Uterine smooth muscle cell (primary cell): Measurements from ENCODE around the gene NKIRAS2. TPM values are rescaled to one million over a fixed set of nuclear protein-coding genes. Genes with fewer than 3 reads are reported as not detected.

Experiments used
- total RNA-seq: library from RNA; depleted of rRNA; stranded (reverse); fragments of >200 nt; gene quantifications from 2 replicates; pipeline ENCODE4 v1.2.3, GENCODE V29; 2014

Gene NKIRAS2
- total RNA-seq, result 17.3 and 19.7 TPM in 2 replicates

DNA sequence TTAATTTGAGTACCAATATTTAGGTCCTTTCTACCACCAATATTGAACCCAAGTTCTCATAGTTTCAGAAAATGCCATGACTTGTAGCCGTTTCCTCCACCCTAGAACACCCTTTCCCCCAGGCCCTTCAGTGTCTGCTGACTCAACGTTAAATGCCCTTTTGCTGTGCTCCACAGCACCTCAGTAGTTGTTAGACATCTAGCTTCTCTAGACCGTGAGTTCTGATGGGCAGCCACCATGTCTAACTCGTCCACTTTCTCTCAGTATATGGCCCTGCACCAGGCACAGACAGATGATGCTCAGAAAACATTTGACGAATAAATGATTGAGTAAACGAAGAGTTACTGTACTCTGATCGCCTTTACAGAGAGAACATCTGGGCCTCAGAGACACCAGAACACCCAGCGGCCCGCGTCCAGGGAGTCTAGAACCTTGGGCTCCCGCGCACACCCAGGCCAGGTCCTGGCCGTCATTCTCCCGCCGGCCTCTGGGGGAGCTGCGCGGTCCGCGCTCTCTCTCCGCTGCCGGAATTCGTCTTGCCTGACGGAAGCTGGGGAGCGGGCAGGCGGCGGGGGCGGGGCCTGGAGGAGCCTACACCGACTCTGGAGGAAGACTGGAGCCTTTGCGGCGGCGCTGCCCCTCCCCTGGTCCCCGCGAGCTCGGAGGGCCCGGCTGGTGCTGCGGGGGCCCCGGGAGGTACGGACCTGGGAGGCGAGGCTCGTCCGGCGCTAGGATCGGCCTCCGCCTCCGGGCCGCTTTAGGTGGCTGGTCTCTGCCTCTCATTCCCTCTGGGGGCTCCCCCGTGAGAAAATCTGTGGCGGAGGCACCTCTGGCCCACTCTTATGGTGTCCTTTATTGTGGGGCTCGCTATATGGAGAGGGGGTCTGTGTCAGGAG, at the start of gene NKIRAS2:
Gene NKIRAS2, plus strand, starts transcription at position 582 of the 896 bp plus-strand sequence. CDS start 1,488 bp downstream, outside the sequence.

DNA sequence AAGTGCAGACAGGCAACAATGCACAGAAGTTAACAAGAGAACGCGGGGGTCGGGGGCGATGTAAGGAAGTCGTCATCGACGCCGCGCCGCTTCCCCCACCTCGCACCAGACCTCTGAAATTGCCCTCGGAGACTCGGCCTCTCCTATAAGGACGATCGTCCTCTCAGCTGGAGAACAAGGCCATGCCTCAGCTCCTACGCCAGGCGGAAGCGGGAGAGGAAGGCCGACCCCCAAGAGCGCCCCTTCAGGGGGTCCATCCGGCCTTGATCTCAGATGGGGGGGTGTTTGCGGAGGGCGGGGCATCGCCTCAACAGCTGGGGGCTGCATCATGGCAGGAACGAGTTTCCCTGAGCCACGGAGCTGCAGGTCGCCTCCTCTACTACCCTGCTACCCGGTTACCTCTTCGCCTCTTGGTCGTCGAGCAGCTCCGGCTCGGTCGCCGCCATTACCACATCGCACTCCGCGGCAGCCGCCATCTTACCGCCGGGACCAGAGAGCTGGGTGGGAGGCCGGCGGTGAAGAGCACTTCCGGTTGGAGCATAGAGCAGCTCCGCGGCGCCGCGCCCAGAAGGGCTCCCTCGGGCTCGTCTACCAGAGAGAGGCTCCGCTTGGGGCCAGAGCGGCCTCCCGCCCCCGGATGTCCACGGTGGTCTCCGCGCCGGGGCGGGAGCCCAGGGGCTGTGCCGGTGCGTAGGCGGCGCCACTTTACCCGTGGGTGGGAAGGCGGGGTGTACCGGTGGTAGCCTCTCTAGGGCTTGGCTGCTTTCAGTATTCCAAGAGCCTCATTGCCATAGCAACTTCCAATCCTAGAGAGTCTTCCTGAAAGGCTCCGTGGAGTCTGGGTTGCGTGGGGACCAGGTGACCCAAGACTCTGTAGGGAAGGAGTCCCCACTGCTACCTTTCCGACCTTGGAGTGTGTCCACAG, 2.7 kb upstream of the NKIRAS2 start, which contains the start of gene DNAJC7:
Gene DNAJC7, minus strand, starts transcription at position 499 of the 925 bp plus-strand sequence. Its CDS starts 23 bp downstream, at position 476.

DNA sequence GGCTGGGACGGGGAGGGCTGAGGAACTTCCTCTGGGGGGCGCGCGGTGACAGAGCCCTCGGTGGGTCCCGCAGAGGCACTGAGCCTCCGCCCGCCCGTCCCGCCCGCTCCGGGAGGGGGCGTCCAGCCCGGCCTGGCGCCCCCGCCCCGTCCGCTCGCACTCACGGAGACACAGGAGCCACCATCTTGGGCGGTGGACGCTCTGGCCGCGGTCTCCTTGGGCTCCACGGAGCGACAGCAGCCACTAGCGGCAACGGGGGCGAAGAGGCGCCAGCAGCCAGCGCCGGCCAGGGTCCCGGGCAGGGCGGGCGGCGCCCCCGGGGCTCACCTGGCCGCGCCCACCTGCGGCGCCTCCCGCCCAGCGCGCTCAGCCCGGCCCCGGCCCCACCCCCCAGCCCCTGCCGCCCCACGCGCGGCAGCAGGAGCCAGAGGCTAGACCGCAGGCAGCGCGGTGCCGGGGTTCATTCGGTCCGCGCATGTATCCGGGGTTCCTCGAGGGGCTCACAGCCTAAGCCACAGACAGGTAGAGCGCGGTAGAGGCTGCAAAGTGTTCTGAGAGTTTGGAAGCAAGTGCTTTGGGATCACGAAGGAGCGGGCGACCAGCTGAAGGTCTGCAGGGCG, 30.6 kb downstream of the NKIRAS2 start, which contains the start of gene C17orf113:
Gene C17orf113, minus strand, starts transcription at position 209 of the 620 bp plus-strand sequence. CDS start 7,225 bp downstream, outside the sequence.

Other genes with a start within 250 kb of the NKIRAS2 start
- gene JUP, start 233.4 kb upstream of the NKIRAS2 start, total RNA-seq, result 4.5 and 7.6 TPM in 2 replicates
- gene P3H4, start 208.1 kb upstream of the NKIRAS2 start, total RNA-seq, result 43.2 and 79.7 TPM in 2 replicates
- 239 and 477 TPM in 2 replicates for gene FKBP10, start 207.1 kb upstream of the NKIRAS2 start, total RNA-seq
- 55.6 and 76.4 TPM in 2 replicates for gene NT5C3B, start 183.9 kb upstream of the NKIRAS2 start, total RNA-seq
- gene KLHL10, start 182.3 kb upstream of the NKIRAS2 start, total RNA-seq, result 0.12 TPM in 1 of 2 replicates, not detected in the other
- 34.4 and 35.9 TPM in 2 replicates for gene KLHL11, start 154.7 kb upstream of the NKIRAS2 start, total RNA-seq
- 334 and 491 TPM in 2 replicates for gene ACLY, start 101.1 kb upstream of the NKIRAS2 start, total RNA-seq
- gene ODAD4, start 89.5 kb upstream of the NKIRAS2 start, total RNA-seq, result 0.50 and 1.3 TPM in 2 replicates
- gene CNP, start 53.3 kb upstream of the NKIRAS2 start, total RNA-seq, result 40.6 and 42.2 TPM in 2 replicates
- gene DNAJC7, start 2.7 kb upstream of the NKIRAS2 start, total RNA-seq, result 64.4 and 91.4 TPM in 2 replicates
- gene C17orf113, start 30.5 kb downstream of the NKIRAS2 start, total RNA-seq, result 0.22 and 0.37 TPM in 2 replicates
- not detected in 2 replicates for gene ZNF385C, start 78.4 kb downstream of the NKIRAS2 start, total RNA-seq
- gene DHX58, start 92.6 kb downstream of the NKIRAS2 start, total RNA-seq, result 10.3 and 17.4 TPM in 2 replicates
- gene KAT2A, start 101.3 kb downstream of the NKIRAS2 start, total RNA-seq, result 8.7 and 10.7 TPM in 2 replicates
- not detected in 2 replicates for gene HSPB9, start 102.7 kb downstream of the NKIRAS2 start, total RNA-seq
- gene RAB5C, start 134.9 kb downstream of the NKIRAS2 start, total RNA-seq, result 46.0 and 62.3 TPM in 2 replicates
- not detected in 2 replicates for gene KCNH4, start 161.1 kb downstream of the NKIRAS2 start, total RNA-seq
- gene HCRT, start 165.4 kb downstream of the NKIRAS2 start, total RNA-seq, result not detected in 2 replicates
- 13.3 and 16.5 TPM in 2 replicates for gene GHDC, start 174.4 kb downstream of the NKIRAS2 start, total RNA-seq